HL-60 (cell line): Measurements from ENCODE around the gene THEM4.

Experiments
- DNase-seq, 2 experiments: peaks; one replicate each; pipeline ENCODE4 v3.0.0-alpha.2; 2010 to 2020; ENCODE audit warnings: low read depth in 1 of 2, low spot score in 1 of 2
- H3K27ac ChIP-seq: fragments of 250-450 bp; sonication (Bioruptor Pico); replicated peaks from 2 replicates; pipeline ENCODE4 v1.5.1; 2020; ENCODE audit warnings: mild to moderate bottlenecking, moderate library complexity
- H3K27me3 ChIP-seq: fragments of 250-450 bp; sonication (Bioruptor Pico); 2 replicates; pipeline ENCODE4 v1.5.1; 2021; ENCODE audit warnings: mild to moderate bottlenecking, moderate library complexity; ENCODE audit not compliant: insufficient read depth, poor library complexity, severe bottlenecking
- H3K4me3 ChIP-seq: replicated peaks from 2 replicates; pipeline ENCODE4 v1.5.1; 2011; ENCODE audit warnings: mild to moderate bottlenecking, control low read depth, low read length; ENCODE audit not compliant: insufficient read depth
- CTCF ChIP-seq: IDR thresholded peaks from one replicate; pipeline ENCODE4 v1.5.1; 2011; ENCODE audit warnings: low read length, control low read depth, inconsistent platforms; ENCODE audit not compliant: insufficient read depth
- GABPA ChIP-seq: IDR thresholded peaks from 2 replicates; pipeline ENCODE4 v1.6.1; 2012; ENCODE audit warnings: low read depth
- POLR2AphosphoS5 ChIP-seq: IDR thresholded peaks from 2 replicates; pipeline ENCODE4 v1.6.1; 2012; ENCODE audit warnings: low read depth
- SPI1 ChIP-seq: IDR thresholded peaks from 2 replicates; pipeline ENCODE4 v1.6.1; 2012; ENCODE audit warnings: low read depth, mild to moderate bottlenecking, borderline replicate concordance
- TF ChIP-seq, protein P1 (sequence below): IDR thresholded peaks from 2 replicates; pipeline ENCODE4 v1.6.1; 2012; ENCODE audit warnings: low read depth; ENCODE audit not compliant: insufficient replicate concordance

The THEM4 gene

GRCh38 chr1:151862604-151863003 lies 46.7 kb downstream of the THEM4 start:
- H3K4me3 ChIP-seq, result no peak overlapping the region
- no peak for DNase-seq
- no peak overlapping the region for H3K27ac ChIP-seq
- H3K27me3 ChIP-seq, result no peaks in the 10 kb centered on the region
- TF ChIP-seq, protein P1, sequence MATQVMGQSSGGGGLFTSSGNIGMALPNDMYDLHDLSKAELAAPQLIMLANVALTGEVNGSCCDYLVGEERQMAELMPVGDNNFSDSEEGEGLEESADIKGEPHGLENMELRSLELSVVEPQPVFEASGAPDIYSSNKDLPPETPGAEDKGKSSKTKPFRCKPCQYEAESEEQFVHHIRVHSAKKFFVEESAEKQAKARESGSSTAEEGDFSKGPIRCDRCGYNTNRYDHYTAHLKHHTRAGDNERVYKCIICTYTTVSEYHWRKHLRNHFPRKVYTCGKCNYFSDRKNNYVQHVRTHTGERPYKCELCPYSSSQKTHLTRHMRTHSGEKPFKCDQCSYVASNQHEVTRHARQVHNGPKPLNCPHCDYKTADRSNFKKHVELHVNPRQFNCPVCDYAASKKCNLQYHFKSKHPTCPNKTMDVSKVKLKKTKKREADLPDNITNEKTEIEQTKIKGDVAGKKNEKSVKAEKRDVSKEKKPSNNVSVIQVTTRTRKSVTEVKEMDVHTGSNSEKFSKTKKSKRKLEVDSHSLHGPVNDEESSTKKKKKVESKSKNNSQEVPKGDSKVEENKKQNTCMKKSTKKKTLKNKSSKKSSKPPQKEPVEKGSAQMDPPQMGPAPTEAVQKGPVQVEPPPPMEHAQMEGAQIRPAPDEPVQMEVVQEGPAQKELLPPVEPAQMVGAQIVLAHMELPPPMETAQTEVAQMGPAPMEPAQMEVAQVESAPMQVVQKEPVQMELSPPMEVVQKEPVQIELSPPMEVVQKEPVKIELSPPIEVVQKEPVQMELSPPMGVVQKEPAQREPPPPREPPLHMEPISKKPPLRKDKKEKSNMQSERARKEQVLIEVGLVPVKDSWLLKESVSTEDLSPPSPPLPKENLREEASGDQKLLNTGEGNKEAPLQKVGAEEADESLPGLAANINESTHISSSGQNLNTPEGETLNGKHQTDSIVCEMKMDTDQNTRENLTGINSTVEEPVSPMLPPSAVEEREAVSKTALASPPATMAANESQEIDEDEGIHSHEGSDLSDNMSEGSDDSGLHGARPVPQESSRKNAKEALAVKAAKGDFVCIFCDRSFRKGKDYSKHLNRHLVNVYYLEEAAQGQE, result no peak
- TF ChIP-seq POLR2AphosphoS5 (no peak), GABPA (no peak), CTCF (no peak), SPI1 (no peak)

DNA sequence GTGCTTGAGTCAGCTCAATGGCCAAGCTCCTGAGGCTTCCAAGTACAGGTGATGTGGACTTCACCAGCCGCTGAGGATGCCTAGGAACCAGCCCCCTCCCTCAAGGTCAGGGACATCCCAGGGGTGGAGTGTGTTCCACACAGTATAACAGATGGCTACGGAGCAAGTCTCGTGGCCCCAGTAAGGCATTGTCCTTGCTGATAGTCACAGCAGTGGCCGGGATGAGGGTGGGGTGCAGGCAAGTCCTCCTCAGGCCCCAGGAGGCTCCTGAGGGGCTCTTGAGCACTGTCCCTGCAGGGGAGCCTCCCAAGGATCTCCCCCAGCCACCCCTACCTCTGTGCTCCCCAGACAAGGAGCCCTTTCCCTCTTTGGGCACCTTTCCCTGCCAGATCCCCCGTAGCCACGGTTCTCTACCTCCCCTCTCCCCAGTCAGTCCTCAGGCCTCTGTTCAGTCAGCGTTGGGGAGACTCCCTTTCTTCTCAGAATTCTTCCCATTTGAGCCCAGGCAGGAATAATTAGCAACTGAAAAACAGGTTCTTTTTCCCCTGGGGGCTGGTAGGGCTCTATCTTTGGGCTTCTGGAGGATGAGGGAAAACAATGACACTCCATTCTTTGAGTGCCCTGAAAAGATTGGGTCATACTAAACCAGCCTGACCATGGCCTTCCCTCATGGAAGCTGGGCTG lies 48.7 kb downstream of the THEM4 start:
- TF ChIP-seq GABPA, result no peak
- no peak for TF ChIP-seq CTCF
- TF ChIP-seq, protein P1, result no peak
- TF ChIP-seq POLR2AphosphoS5, result no peak
- TF ChIP-seq SPI1, result no peak
- DNase-seq, result no peak
- Histone ChIP-seq H3K27me3 (no peaks in the 10 kb centered on the region), H3K4me3 (no peak overlapping the region), H3K27ac (no peak overlapping the region)

DNA sequence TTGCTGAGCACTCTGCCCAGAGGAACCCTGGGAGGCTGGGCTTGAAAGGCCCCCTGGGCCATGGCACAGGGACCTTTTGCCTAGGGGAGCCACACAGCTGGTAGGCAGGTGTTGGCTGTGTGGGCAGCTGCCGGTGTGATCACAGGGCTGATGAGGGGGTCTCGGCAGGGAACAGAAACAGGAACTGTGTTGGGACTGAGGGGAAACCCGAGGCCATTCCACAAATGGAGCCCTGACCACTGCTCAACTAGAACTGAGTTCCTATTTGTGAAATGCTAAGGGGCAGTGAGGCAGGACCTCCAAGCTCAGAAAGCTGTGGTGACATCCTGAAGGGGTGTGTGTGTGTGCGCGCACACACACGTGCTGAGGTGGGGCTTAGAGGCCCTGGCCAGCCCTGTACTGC lies 49.4 kb downstream of the THEM4 start:
- no peak for DNase-seq
- Histone ChIP-seq H3K27me3 (no peaks in the 10 kb centered on the region), H3K27ac (no peak overlapping the region), H3K4me3 (no peak overlapping the region)
- no peak for TF ChIP-seq POLR2AphosphoS5

- Histone ChIP-seq H3K27ac (no peak overlapping the region), H3K27me3 (no peaks in the 10 kb centered on the region), H3K4me3 (no peak overlapping the region)
- DNase-seq, result no peak
- TF ChIP-seq, protein P1, result no peak
- TF ChIP-seq SPI1 (no peak), GABPA (no peak), CTCF (no peak), POLR2AphosphoS5 (no peak)
Observed at GRCh38 chr1:151858886-151859665, 50.2 kb downstream of the THEM4 start.
